ENCODE measurements around the gene TM9SF2.
A peak's percentile ranks its signal among the peaks of the same experiment; 100 is the strongest.

Gene TM9SF2

DNA sequence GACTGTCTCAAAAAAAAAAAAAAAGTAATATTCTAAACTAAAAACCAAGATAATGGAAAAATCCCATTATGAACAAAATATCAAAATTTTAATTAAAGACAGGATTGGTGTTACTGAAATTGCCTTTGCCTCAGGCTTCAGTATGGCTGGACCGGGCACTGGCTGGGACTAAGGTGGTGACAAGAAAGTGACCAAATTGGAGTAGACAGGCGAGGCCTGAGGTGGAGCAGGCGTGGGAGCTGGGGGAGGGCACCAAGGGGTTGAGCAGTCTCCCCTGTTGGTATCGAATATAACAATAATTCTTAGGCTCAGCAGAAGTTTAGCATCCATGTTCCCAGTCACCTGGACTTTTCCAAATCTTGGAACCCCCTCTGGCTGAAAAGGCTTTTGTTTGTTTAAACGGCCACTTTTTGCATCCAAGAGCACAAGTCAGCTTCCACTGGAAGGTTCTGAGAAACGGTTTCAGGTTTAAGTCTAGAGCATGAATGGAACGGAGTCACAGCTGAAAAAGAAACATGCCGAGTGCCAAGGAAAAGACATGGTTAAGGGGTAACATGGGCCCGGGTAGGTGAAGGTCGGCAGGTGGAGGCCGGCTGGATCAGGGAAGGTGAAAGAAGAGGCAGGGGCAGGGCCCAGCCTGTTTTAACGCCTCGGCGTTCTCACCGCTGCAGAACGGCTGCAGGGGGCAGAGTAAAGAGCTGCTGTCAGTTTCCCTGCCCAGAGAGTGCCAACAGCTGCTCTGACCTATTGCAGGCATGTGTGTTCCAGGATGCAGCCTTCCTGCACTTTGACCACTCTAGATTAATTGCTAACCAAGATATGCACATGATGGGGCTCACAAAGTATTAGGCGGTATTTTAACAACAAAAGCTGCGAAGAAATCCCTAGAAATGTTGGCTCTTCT lies 104.4 kb downstream of the TM9SF2 start:
- H3K79me2 ChIP-seq (ENCODE audit: insufficient read depth, low read length): no peaks in the 10 kb centered on the region
- H3K4me3 ChIP-seq (ENCODE audit: insufficient read depth, low read length, poor library complexity, severe bottlenecking): peak overlapping the region; percentile 55
- H2AFZ ChIP-seq (ENCODE audit: low read depth, low read length, severe bottlenecking): peak overlapping the region; percentile 97
- H3K9me2 ChIP-seq (replicated peaks; ENCODE audit: insufficient read depth, low read length): no peaks in the 10 kb centered on the region
- H3K36me3 ChIP-seq (ENCODE audit: low read length): no peaks in the 10 kb centered on the region
- 0 out of 2 replicates have a peak overlapping the region, but pooled peaks have one; percentile 7 for H3K27ac ChIP-seq (ENCODE audit: low read depth, low read length)
- H4K20me1 ChIP-seq (ENCODE audit: low read depth, low read length): no peaks in the 10 kb centered on the region
- H3K9me3 ChIP-seq (ENCODE audit: insufficient read depth, low read length): no peaks in the 10 kb centered on the region
- TF ChIP-seq, protein P1, sequence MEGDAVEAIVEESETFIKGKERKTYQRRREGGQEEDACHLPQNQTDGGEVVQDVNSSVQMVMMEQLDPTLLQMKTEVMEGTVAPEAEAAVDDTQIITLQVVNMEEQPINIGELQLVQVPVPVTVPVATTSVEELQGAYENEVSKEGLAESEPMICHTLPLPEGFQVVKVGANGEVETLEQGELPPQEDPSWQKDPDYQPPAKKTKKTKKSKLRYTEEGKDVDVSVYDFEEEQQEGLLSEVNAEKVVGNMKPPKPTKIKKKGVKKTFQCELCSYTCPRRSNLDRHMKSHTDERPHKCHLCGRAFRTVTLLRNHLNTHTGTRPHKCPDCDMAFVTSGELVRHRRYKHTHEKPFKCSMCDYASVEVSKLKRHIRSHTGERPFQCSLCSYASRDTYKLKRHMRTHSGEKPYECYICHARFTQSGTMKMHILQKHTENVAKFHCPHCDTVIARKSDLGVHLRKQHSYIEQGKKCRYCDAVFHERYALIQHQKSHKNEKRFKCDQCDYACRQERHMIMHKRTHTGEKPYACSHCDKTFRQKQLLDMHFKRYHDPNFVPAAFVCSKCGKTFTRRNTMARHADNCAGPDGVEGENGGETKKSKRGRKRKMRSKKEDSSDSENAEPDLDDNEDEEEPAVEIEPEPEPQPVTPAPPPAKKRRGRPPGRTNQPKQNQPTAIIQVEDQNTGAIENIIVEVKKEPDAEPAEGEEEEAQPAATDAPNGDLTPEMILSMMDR (IDR thresholded peaks at IDR 0.05; ENCODE audit: insufficient read depth, low read length, poor library complexity, severe bottlenecking): no peak
- no peak for TF ChIP-seq EZH2phosphoT487 (conservative IDR thresholded peaks at IDR 0.05; ENCODE audit: low read length)
- peaks cover 8% of the 10 kb centered on the region; the same call in 1 of the 2 replicates for H3F3A ChIP-seq (ENCODE audit: insufficient read depth)
- no peaks in the 10 kb centered on the region for H3K27me3 ChIP-seq (ENCODE audit: low read length)
- peak overlapping the region; percentile 78 for H3K4me2 ChIP-seq (ENCODE audit: low read depth, low read length, poor library complexity, severe bottlenecking)
- peak overlapping the region; percentile 78; the same call in 1 of the 2 replicates for H3K9ac ChIP-seq (ENCODE audit: low read length)

DNA sequence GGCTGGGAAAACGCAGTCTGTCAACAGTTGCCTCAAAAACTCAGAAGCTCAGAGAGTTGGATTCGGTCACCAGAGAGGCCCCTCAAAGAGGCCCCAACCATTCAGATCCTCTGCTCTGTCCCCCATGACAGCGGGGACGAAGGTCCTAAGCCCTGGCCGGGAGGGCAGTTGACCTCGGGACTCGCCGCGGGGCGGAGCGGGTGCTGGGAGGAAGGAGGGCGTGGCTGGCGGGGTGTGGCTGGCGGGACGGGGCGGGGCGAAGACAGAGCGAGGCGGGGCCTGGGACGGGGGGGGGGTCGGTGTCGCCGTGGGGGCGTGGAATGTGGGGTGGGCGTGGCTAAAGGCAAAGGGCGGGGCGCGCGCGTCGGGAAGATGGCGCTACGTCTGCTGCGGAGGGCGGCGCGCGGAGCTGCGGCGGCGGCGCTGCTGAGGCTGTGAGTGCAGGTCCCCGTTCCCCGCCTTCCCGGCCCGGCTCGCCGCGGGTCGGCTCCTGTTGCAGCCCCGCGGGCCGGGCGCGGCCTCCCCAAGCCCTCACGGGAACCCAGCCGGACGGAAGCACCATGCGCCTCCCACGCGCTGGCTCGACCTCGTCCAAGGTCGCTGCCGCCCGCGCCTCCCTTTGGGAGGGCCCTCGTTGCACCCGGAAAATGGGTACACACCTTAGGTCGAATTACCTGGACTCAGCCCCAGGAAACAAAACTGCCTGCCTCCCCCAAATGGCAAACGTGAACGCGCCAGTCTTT lies 105.2 kb downstream of the TM9SF2 start, which contains the start of gene CLYBL:
Gene CLYBL (plus strand): TSS at position 367 of the 743 bp plus-strand sequence.
- Histone ChIP-seq H3K79me2 (ENCODE audit: insufficient read depth, low read length) (no peaks in the 10 kb centered on the region), H3K27ac (ENCODE audit: low read depth, low read length) (peak within 1 kb of the TSS; percentile 65), H3K36me3 (ENCODE audit: low read length) (no peaks in the 10 kb centered on the region), H3K27me3 (ENCODE audit: low read length) (no peaks in the 10 kb centered on the region), H3K4me3 (ENCODE audit: insufficient read depth, low read length, poor library complexity, severe bottlenecking) (peak within 1 kb of the TSS; percentile 72), H3K9ac (ENCODE audit: low read length) (peak within 1 kb of the TSS; percentile 78), H3K9me2 (replicated peaks; ENCODE audit: insufficient read depth, low read length) (no peaks in the 10 kb centered on the region), H3K9me3 (ENCODE audit: insufficient read depth, low read length) (no peaks in the 10 kb centered on the region), H3K4me2 (ENCODE audit: low read depth, low read length, poor library complexity, severe bottlenecking) (peak within 1 kb of the TSS; percentile 78), H2AFZ (ENCODE audit: low read depth, low read length, severe bottlenecking) (peak within 1 kb of the TSS; percentile 97), H4K20me1 (ENCODE audit: low read depth, low read length) (no peaks in the 10 kb centered on the region), H3F3A (ENCODE audit: insufficient read depth) (peaks cover 8% of the 10 kb centered on the region; the same call in 1 of the 2 replicates)
- TF ChIP-seq, protein P1 (IDR thresholded peaks at IDR 0.05; ENCODE audit: insufficient read depth, low read length, poor library complexity, severe bottlenecking): no peak

DNA sequence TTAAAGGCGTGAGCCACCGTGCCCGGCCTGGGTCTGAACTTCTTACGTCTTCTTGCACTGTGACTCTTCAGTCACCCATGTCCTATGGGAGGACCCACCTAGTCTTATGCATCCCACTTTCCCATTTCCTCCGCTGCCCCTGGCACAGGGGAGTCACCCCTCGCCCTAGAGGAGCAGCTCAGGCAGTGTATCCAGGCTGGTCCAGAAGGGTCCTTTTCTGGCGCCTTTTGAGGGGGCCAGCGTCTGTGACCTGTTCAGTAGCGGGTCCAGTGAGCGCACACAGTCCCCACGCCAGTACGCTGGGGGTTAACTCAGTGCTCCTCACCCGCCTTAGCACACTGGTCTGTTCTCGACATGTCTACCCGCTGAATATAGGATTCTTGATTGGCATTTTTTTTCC lies 107.1 kb downstream of the TM9SF2 start:
- H3F3A ChIP-seq (ENCODE audit: insufficient read depth): peaks cover 8% of the 10 kb centered on the region; the same call in 1 of the 2 replicates
- H2AFZ ChIP-seq (ENCODE audit: low read depth, low read length, severe bottlenecking): no peak overlapping the region
- no peak overlapping the region for H3K4me2 ChIP-seq (ENCODE audit: low read depth, low read length, poor library complexity, severe bottlenecking)
- TF ChIP-seq, protein P1 (IDR thresholded peaks at IDR 0.05; ENCODE audit: insufficient read depth, low read length, poor library complexity, severe bottlenecking): no peak
- no peak for TF ChIP-seq EZH2phosphoT487 (conservative IDR thresholded peaks at IDR 0.05; ENCODE audit: low read length)
- H3K36me3 ChIP-seq (ENCODE audit: low read length): no peaks in the 10 kb centered on the region
- H3K9ac ChIP-seq (ENCODE audit: low read length): no peak overlapping the region
- no peak overlapping the region for H3K4me3 ChIP-seq (ENCODE audit: insufficient read depth, low read length, poor library complexity, severe bottlenecking)
- no peaks in the 10 kb centered on the region for H3K9me2 ChIP-seq (replicated peaks; ENCODE audit: insufficient read depth, low read length)
- no peaks in the 10 kb centered on the region for H3K79me2 ChIP-seq (ENCODE audit: insufficient read depth, low read length)
- H4K20me1 ChIP-seq (ENCODE audit: low read depth, low read length): no peaks in the 10 kb centered on the region
- H3K27ac ChIP-seq (ENCODE audit: low read depth, low read length): no peak overlapping the region
- H3K9me3 ChIP-seq (ENCODE audit: insufficient read depth, low read length): no peaks in the 10 kb centered on the region
- no peaks in the 10 kb centered on the region for H3K27me3 ChIP-seq (ENCODE audit: low read length)
